HG03432 (cell line): ENCODE data around the gene C10orf67.
A peak's percentile ranks its signal among the peaks of the same experiment; 100 is the strongest.
"Not testable (repeated sequence)": the region's sequence is repeated elsewhere in the genome, so short reads cannot be mapped to it uniquely, and the experiment has no call there.

Experiments
- ATAC-seq: cut with Tn5 transposase; IDR thresholded peaks from one replicate; pipeline ENCODE4 v1.9.1; 2021; ENCODE audit warnings: mild to moderate bottlenecking, moderate library complexity; ENCODE audit not compliant: unreplicated experiment

The C10orf67 gene

GRCh38 chr10:23326544-23327307, 17.9 kb downstream of the C10orf67 start:
- ATAC-seq, result no peak

GRCh38 chr10:23325132-23325531, 19.5 kb downstream of the C10orf67 start:
- peak; percentile 93 for ATAC-seq

GRCh38 chr10:23324351-23324750, 20.2 kb downstream of the C10orf67 start:
- ATAC-seq, result no peak

GRCh38 chr10:23322082-23322481, 22.5 kb downstream of the C10orf67 start:
- no peak for ATAC-seq

GRCh38 chr10:23319835-23320234, 24.8 kb downstream of the C10orf67 start:
- no peak for ATAC-seq

- no peak for ATAC-seq
Observed at GRCh38 chr10:23318359-23318758, 26.2 kb downstream of the C10orf67 start.

- ATAC-seq, result no peak
Observed at GRCh38 chr10:23317416-23317815, 27.2 kb downstream of the C10orf67 start.

GRCh38 chr10:23316406-23316805, 28.2 kb downstream of the C10orf67 start:
- no peak for ATAC-seq

- no peak for ATAC-seq
Observed at GRCh38 chr10:23315966-23316365, 28.6 kb downstream of the C10orf67 start.

- peak; percentile 54 for ATAC-seq
Observed at GRCh38 chr10:23314835-23315239, 29.8 kb downstream of the C10orf67 start.

- ATAC-seq, result no peak
Observed at GRCh38 chr10:23311034-23311433, 33.6 kb downstream of the C10orf67 start.

- no peak for ATAC-seq
Observed at GRCh38 chr10:23310404-23310803, 34.2 kb downstream of the C10orf67 start.

- ATAC-seq, result not testable (repeated sequence)
Observed at GRCh38 chr10:23299961-23300360, 44.6 kb downstream of the C10orf67 start.

- ATAC-seq, result no peak
Observed at GRCh38 chr10:23294638-23295247, 49.9 kb downstream of the C10orf67 start.

- ATAC-seq, result no peak
Observed at GRCh38 chr10:23293973-23294590, 50.5 kb downstream of the C10orf67 start.

GRCh38 chr10:23293145-23293724, 51.4 kb downstream of the C10orf67 start:
- peak; percentile 89 for ATAC-seq

- no peak for ATAC-seq
Observed at GRCh38 chr10:23291551-23292334, 52.9 kb downstream of the C10orf67 start.

GRCh38 chr10:23284674-23285335, 59.8 kb downstream of the C10orf67 start:
- no peak for ATAC-seq

- no peak for ATAC-seq
Observed at GRCh38 chr10:23284155-23284554, 60.4 kb downstream of the C10orf67 start.

- ATAC-seq, result no peak
Observed at GRCh38 chr10:23283680-23284079, 60.9 kb downstream of the C10orf67 start.
